HL-60 (cell line): ENCODE results near the gene PKP3.
"Not testable (repeated sequence)": the region's sequence is repeated elsewhere in the genome, so short reads cannot be mapped to it uniquely, and the experiment has no call there.

Experiments used
- DNase-seq, 2 experiments: peaks; one replicate each; pipeline ENCODE4 v3.0.0-alpha.2; 2010 to 2020; ENCODE audit warnings: low read depth in 1 of 2, low spot score in 1 of 2
- H3K27ac ChIP-seq: fragments of 250-450 bp; sonication (Bioruptor Pico); replicated peaks from 2 replicates; pipeline ENCODE4 v1.5.1; 2020; ENCODE audit warnings: mild to moderate bottlenecking, moderate library complexity
- H3K27me3 ChIP-seq: fragments of 250-450 bp; sonication (Bioruptor Pico); 2 replicates; pipeline ENCODE4 v1.5.1; 2021; ENCODE audit warnings: mild to moderate bottlenecking, moderate library complexity; ENCODE audit not compliant: insufficient read depth, poor library complexity, severe bottlenecking
- H3K4me3 ChIP-seq: replicated peaks from 2 replicates; pipeline ENCODE4 v1.5.1; 2011; ENCODE audit warnings: mild to moderate bottlenecking, control low read depth, low read length; ENCODE audit not compliant: insufficient read depth
- CTCF ChIP-seq: IDR thresholded peaks from one replicate; pipeline ENCODE4 v1.5.1; 2011; ENCODE audit warnings: low read length, control low read depth, inconsistent platforms; ENCODE audit not compliant: insufficient read depth
- GABPA ChIP-seq: IDR thresholded peaks from 2 replicates; pipeline ENCODE4 v1.6.1; 2012; ENCODE audit warnings: low read depth
- POLR2AphosphoS5 ChIP-seq: IDR thresholded peaks from 2 replicates; pipeline ENCODE4 v1.6.1; 2012; ENCODE audit warnings: low read depth
- REST ChIP-seq: IDR thresholded peaks from 2 replicates; pipeline ENCODE4 v1.6.1; 2012; ENCODE audit warnings: low read depth; ENCODE audit not compliant: insufficient replicate concordance
- SPI1 ChIP-seq: IDR thresholded peaks from 2 replicates; pipeline ENCODE4 v1.6.1; 2012; ENCODE audit warnings: low read depth, mild to moderate bottlenecking, borderline replicate concordance

PKP3 gene

GRCh38 chr11:385594-386351 is 8.2 kb upstream of the PKP3 start:
- no peak for TF ChIP-seq SPI1
- Histone ChIP-seq H3K27me3 (peaks cover 2% of the 10 kb centered on the region), H3K4me3 (no peak overlapping the region), H3K27ac (no peak overlapping the region)
- no peak for DNase-seq

GRCh38 chr11:386483-386882 is 7.5 kb upstream of the PKP3 start:
- Histone ChIP-seq H3K27me3 (peaks cover 2% of the 10 kb centered on the region), H3K27ac (no peak overlapping the region), H3K4me3 (no peak overlapping the region)
- DNase-seq = no peak
- no peak for TF ChIP-seq REST
- no peak for TF ChIP-seq POLR2AphosphoS5
- TF ChIP-seq GABPA = no peak
- TF ChIP-seq CTCF = no peak
- no peak for TF ChIP-seq SPI1

GRCh38 chr11:387193-387793 is 6.7 kb upstream of the PKP3 start:
- no peak overlapping the region for H3K27ac ChIP-seq
- no peak for TF ChIP-seq CTCF
- no peak for TF ChIP-seq GABPA
- TF ChIP-seq SPI1 = no peak
- H3K4me3 ChIP-seq = no peak overlapping the region
- DNase-seq = no peak
- H3K27me3 ChIP-seq = no peaks in the 10 kb centered on the region

- DNase-seq, H3K27ac ChIP-seq, H3K4me3 ChIP-seq, H3K27me3 ChIP-seq: not testable (repeated sequence)
These were observed 4.6 kb upstream of the PKP3 start for GRCh38 chr11:389369-389768.

GRCh38 chr11:390175-390574 is 3.8 kb upstream of the PKP3 start:
- Histone ChIP-seq H3K4me3 (no peak overlapping the region), H3K27me3 (no peaks in the 10 kb centered on the region), H3K27ac (no peak overlapping the region)
- TF ChIP-seq REST (no peak), SPI1 (no peak), POLR2AphosphoS5 (no peak), GABPA (no peak)
- no peak for DNase-seq
